Mesendoderm (in vitro differentiated cells): ENCODE results near the gene MPPED1.

Source experiments
- DNase-seq: peaks from one replicate; pipeline ENCODE4 v3.0.0; 2013
- H2AK5ac ChIP-seq: 2 replicates; pipeline ENCODE4 v1.6.1; 2013; ENCODE audit warnings: low read length, inconsistent platforms
- H2BK120ac ChIP-seq: 2 replicates; pipeline ENCODE4 v1.6.1; 2013; ENCODE audit warnings: low read depth, mild to moderate bottlenecking, low read length, moderate library complexity, mixed read lengths
- H2BK15ac ChIP-seq: replicated peaks from 2 replicates; pipeline ENCODE4 v1.6.1; 2013; ENCODE audit warnings: low read depth, mild to moderate bottlenecking, moderate library complexity
- H2BK5ac ChIP-seq: 2 replicates; pipeline ENCODE4 v1.6.1; 2013; ENCODE audit warnings: low read length, inconsistent platforms
- H3K18ac ChIP-seq: 2 replicates; pipeline ENCODE4 v1.6.1; 2013; ENCODE audit warnings: mild to moderate bottlenecking, low read length, mixed read lengths
- H3K23ac ChIP-seq: one replicate; pipeline ENCODE4 v1.6.1; 2013; ENCODE audit warnings: low read length
- H3K27ac ChIP-seq: 2 replicates; pipeline ENCODE4 v1.5.1; 2013; ENCODE audit warnings: low read depth, mild to moderate bottlenecking, inconsistent platforms, low read length, moderate library complexity
- H3K27me3 ChIP-seq: 2 replicates; pipeline ENCODE4 v1.6.1; 2013; ENCODE audit warnings: low read length, control low read depth, mild to moderate bottlenecking, inconsistent platforms; ENCODE audit not compliant: insufficient read depth, poor library complexity
- H3K36me3 ChIP-seq: 2 replicates; pipeline ENCODE4 v1.6.1; 2013; ENCODE audit warnings: low read length, inconsistent platforms; ENCODE audit not compliant: control insufficient read depth, insufficient read depth
- H3K4ac ChIP-seq: one replicate; pipeline ENCODE4 v1.6.1; 2013; ENCODE audit warnings: low read depth, mild to moderate bottlenecking, low read length, moderate library complexity
- H3K4me1 ChIP-seq: 2 replicates; pipeline ENCODE4 v1.6.1; 2013; ENCODE audit warnings: low read depth, low read length, inconsistent platforms; ENCODE audit not compliant: control insufficient read depth
- H3K4me2 ChIP-seq: 2 replicates; pipeline ENCODE4 v1.6.1; 2013; ENCODE audit warnings: low read length
- H3K4me3 ChIP-seq: 2 replicates; pipeline ENCODE4 v1.5.1; 2013; ENCODE audit warnings: mild to moderate bottlenecking, low read length
- H3K56ac ChIP-seq: one replicate; pipeline ENCODE4 v1.6.1; 2013; ENCODE audit warnings: low read length
- H3K79me1 ChIP-seq: 2 replicates; pipeline ENCODE4 v1.6.1; 2013; ENCODE audit warnings: low read length, inconsistent platforms
- H3K79me2 ChIP-seq: 2 replicates; pipeline ENCODE4 v1.6.1; 2013; ENCODE audit warnings: mild to moderate bottlenecking, low read length; ENCODE audit not compliant: control insufficient read depth, insufficient read depth
- H3K9ac ChIP-seq: 2 replicates; pipeline ENCODE4 v1.6.1; 2013; ENCODE audit warnings: low read length, inconsistent platforms
- H4K5ac ChIP-seq: one replicate; pipeline ENCODE4 v1.6.1; 2013; ENCODE audit warnings: low read length
- H4K8ac ChIP-seq: one replicate; pipeline ENCODE4 v1.6.1; 2013; ENCODE audit warnings: low read depth, mild to moderate bottlenecking, control low read depth, low read length, moderate library complexity
- WGBS: extraction: QIAGEN DNeasy Blood & Tissue Kit; methylation state at CpG from one replicate; pipeline ENCODE4 v1.1.7; 2013; ENCODE audit warnings: low lambda C conversion rate, missing lambda C conversion rate; ENCODE audit not compliant: insufficient coverage; ENCODE audit errors: extremely low coverage; 5-methylcytosine and 5-hydroxymethylcytosine counted together

MPPED1 gene

DNA sequence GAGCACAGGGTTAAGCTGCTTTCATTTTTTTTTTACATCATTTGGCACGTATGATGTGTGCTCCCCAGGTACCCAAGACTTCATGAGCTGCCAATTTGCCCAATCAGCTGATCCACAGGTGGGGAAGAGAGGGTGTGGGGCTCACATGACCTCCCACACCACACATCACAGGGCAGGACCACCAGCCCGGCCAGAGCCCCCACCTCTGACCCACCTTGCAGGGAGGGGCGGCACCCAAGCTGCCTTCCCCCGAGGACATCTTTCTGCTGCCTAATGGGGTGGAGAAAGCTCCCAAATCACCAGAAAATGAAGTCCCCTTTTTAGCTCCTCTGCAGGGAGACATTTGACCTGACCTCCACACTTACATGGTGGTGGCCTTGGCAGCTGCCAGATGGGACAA, 119.8 kb downstream of the MPPED1 start:
- no peak overlapping the region for H3K23ac ChIP-seq
- no peak overlapping the region for H2BK120ac ChIP-seq
- H4K5ac ChIP-seq, result no peak overlapping the region
- DNase-seq, result no peak
- no peak overlapping the region for H4K8ac ChIP-seq
- H3K4me1 ChIP-seq, result no peaks in the 10 kb centered on the region
- H3K27me3 ChIP-seq, result no peaks in the 10 kb centered on the region
- no peak overlapping the region for H2BK5ac ChIP-seq
- no peaks in the 10 kb centered on the region for H3K79me2 ChIP-seq
- H3K4me2 ChIP-seq, result no peak overlapping the region
- H3K4ac ChIP-seq, result no peak overlapping the region
- no peak overlapping the region for H2BK15ac ChIP-seq
- no peak overlapping the region for H3K27ac ChIP-seq
- no peaks in the 10 kb centered on the region for H3K36me3 ChIP-seq
- no CpG with 5 or more reads among the region's 4 CpGs for WGBS
- no peak overlapping the region for H3K9ac ChIP-seq
- no peak overlapping the region for H2AK5ac ChIP-seq
- no peak overlapping the region for H3K18ac ChIP-seq
- H3K56ac ChIP-seq, result no peak overlapping the region
- H3K79me1 ChIP-seq, result no peaks in the 10 kb centered on the region
- H3K4me3 ChIP-seq, result no peak overlapping the region

DNA sequence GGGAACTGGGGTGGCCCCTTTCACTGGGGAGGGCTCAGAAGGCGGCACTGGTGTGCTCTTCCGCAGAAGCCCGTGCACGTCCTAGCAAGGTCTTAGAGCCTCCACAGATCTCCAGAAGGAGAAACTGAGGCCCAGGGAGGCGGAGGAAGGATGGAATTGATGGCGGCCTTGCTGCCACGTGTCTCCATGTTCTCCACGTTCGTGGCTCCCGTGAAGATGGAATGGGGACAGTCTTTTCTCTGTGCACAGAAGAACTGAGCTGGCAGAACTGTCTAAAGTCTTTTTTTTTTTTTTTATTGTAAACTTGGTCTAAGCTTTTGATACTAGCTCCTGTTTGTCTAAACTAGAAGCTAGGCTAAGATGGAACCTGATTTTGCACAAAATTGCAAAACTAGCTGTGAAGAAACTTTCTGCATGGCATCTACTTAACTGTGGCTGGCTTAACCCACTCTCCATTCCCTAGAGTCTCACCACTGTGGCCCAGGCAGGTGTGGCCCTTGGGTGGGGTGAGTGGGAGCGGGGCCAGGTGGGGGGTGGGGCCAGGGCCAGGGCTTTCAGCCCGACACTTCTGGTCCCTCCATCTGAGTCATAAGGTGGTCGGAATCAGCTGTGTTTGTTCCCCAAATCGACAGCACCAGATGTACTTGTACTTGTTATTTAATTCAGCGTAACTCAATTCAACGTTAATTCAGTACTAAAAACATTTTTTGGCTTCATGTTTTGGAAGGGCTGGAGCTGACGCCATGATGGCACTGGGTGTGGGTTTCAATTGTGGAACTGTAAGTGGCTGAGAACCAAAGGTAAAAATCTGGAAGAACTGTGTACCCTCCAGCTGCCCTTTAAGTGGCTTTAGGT, 120.7 kb downstream of the MPPED1 start:
- H2BK15ac ChIP-seq, result no peak overlapping the region
- no peak overlapping the region for H2BK120ac ChIP-seq
- no peak overlapping the region for H3K23ac ChIP-seq
- H3K56ac ChIP-seq, result no peak overlapping the region
- no peak overlapping the region for H3K4ac ChIP-seq
- no peak overlapping the region for H2BK5ac ChIP-seq
- no peaks in the 10 kb centered on the region for H3K4me1 ChIP-seq
- no peak overlapping the region for H4K8ac ChIP-seq
- H3K36me3 ChIP-seq, result no peaks in the 10 kb centered on the region
- H3K79me2 ChIP-seq, result no peaks in the 10 kb centered on the region
- no peak overlapping the region for H4K5ac ChIP-seq
- H3K4me2 ChIP-seq, result no peak overlapping the region
- no peak overlapping the region for H3K9ac ChIP-seq
- H3K4me3 ChIP-seq, result no peak overlapping the region
- no peaks in the 10 kb centered on the region for H3K27me3 ChIP-seq
- no peak for DNase-seq
- WGBS, result no CpG with 5 or more reads among the region's 17 CpGs
- H3K27ac ChIP-seq, result no peak overlapping the region
- H3K79me1 ChIP-seq, result no peaks in the 10 kb centered on the region
- H2AK5ac ChIP-seq, result no peak overlapping the region
- H3K18ac ChIP-seq, result no peak overlapping the region

DNA sequence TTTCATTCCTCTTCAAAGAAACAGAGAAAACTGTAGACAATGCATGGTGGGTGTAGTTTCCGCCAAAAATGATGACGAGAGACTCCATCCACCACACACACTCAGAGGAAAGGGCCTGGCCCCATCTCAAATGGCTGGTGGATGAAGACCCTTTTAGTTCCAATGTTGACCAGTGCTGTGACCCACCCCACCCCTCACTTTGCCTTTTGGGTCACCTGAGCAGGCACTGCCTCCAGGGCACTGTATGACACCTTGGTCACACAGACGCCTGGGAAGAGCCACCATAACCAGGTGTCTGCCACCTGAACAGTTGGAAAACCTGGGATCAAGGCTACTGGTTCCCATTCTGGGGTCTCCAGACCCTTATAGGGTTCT, 121.3 kb downstream of the MPPED1 start:
- Histone ChIP-seq H3K56ac (no peak overlapping the region), H3K23ac (no peak overlapping the region), H4K8ac (no peak overlapping the region), H3K18ac (no peak overlapping the region), H3K4me3 (no peak overlapping the region), H2AK5ac (no peak overlapping the region), H2BK5ac (no peak overlapping the region), H3K79me2 (no peaks in the 10 kb centered on the region), H3K4ac (no peak overlapping the region), H3K4me2 (no peak overlapping the region), H4K5ac (no peak overlapping the region), H3K4me1 (no peaks in the 10 kb centered on the region), H3K27ac (no peak overlapping the region), H2BK120ac (no peak overlapping the region), H2BK15ac (no peak overlapping the region), H3K79me1 (no peaks in the 10 kb centered on the region), H3K36me3 (no peaks in the 10 kb centered on the region), H3K9ac (no peak overlapping the region), H3K27me3 (no peaks in the 10 kb centered on the region)
- no CpG with 5 or more reads among the region's 3 CpGs for WGBS
- no peak for DNase-seq

DNA sequence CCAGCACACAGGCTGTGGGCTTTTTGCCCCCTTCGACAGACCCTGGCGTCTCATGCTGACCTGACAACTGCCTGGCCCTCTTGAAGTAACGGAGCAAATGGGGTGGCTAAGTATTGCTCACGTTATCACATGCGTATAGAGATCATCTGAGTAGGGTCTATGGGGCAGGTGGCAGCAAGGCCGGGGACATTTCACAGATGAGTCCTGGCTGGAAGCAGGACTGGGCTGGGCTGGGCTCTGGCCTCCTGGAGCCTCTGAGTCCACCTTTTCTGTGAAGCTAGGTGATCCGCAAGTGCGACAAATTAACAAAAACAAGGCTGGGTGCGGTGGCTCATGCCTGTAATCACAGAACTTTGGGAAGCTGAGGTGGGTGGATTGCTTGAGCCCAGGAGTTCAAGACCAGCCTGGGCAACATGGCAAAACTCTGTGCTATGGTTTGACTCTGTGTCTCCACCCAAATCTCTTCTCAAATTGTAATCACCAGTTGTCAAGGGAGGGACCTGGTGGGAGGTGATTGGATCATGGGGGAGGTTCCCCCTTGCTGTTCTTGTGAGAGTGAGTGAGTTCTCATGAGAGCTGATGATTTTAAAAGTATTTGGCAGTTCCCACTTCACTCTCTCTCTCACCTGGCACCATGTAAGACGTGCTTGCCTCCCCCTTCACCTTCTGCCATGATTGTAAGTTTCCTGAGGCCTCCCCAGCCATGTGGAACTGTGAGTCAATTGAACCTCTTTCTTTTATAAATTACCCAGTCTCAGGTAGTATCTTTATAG, 122.0 kb downstream of the MPPED1 start:
- Histone ChIP-seq H3K4me3 (no peak overlapping the region), H2BK15ac (no peak overlapping the region), H3K27ac (no peak overlapping the region), H4K5ac (no peak overlapping the region), H2BK120ac (no peak overlapping the region), H3K4me1 (no peaks in the 10 kb centered on the region), H3K4me2 (no peak overlapping the region), H3K79me1 (no peaks in the 10 kb centered on the region), H2BK5ac (no peak overlapping the region), H3K9ac (no peak overlapping the region), H3K18ac (no peak overlapping the region), H3K56ac (no peak overlapping the region), H3K36me3 (no peaks in the 10 kb centered on the region), H3K4ac (no peak overlapping the region), H3K27me3 (no peaks in the 10 kb centered on the region), H4K8ac (no peak overlapping the region), H3K23ac (no peak overlapping the region), H2AK5ac (no peak overlapping the region), H3K79me2 (no peaks in the 10 kb centered on the region)
- DNase-seq, result no peak
- WGBS, result no CpG with 5 or more reads among the region's 10 CpGs

DNA sequence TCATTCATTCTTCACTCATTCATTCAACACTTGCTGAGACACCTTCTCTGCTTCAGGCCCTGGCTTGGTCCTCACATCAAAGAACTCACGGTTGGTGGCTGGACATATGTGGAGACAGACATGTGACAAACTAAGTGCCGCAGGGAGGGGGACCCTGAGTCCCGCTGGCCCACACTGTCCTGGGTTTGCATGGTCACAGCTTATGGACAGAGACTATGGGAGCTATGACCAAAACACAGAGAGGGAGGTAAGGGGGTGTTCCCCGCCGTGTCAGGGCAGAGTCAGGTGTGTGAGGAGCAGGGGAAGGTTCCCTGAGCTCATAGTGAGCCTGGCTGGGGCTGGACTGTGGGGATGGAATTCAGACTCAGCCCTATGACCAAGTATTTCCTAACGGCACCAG, 123.1 kb downstream of the MPPED1 start:
- Histone ChIP-seq H2BK15ac (no peak overlapping the region), H3K4me1 (no peaks in the 10 kb centered on the region), H2AK5ac (no peak overlapping the region), H3K56ac (no peak overlapping the region), H2BK120ac (no peak overlapping the region), H3K4me2 (no peak overlapping the region), H3K27me3 (no peaks in the 10 kb centered on the region), H3K79me1 (no peaks in the 10 kb centered on the region), H4K5ac (no peak overlapping the region), H3K4me3 (no peak overlapping the region), H3K9ac (no peak overlapping the region), H3K4ac (no peak overlapping the region), H4K8ac (no peak overlapping the region), H3K36me3 (no peaks in the 10 kb centered on the region), H2BK5ac (no peak overlapping the region), H3K79me2 (no peaks in the 10 kb centered on the region), H3K23ac (no peak overlapping the region), H3K27ac (no peak overlapping the region), H3K18ac (no peak overlapping the region)
- no peak for DNase-seq
- WGBS, result no CpG with 5 or more reads among the region's 6 CpGs
